Esophagus muscularis mucosa (tissue), 4 donors: ENCODE measurements around the gene PARVB. TPM values are rescaled to one million over a fixed set of nuclear protein-coding genes. Genes with fewer than 3 reads are reported as not detected.

ENCODE experiments used
- DNase-seq: peaks from one replicate; pipeline ENCODE4 v3.0.0-alpha.2; 2017; ENCODE audit errors: extremely low spot score
- H3K27ac ChIP-seq, 4 donors: fragments of 200-600 bp; sonication (generic); replicated peaks in 1 of 4; 1 replicate in 3 of 4; 2 replicates in 1 of 4; pipeline ENCODE4 v1.5.1; 2016 to 2019; ENCODE audit warnings: mild to moderate bottlenecking in 1 of 4
- H3K27me3 ChIP-seq, 4 donors: fragments of 200-600 bp; sonication (generic); one replicate each; pipeline versions ENCODE4 v1.5.1 to v1.6.0; 2016 to 2019
- H3K36me3 ChIP-seq, 4 donors: fragments of 200-600 bp; sonication (generic); one replicate each; pipeline ENCODE4 v1.5.1; 2016 to 2019
- H3K4me1 ChIP-seq, 4 donors: fragments of 200-600 bp; sonication (generic); one replicate each; pipeline ENCODE4 v1.5.1; 2016 to 2019
- H3K4me3 ChIP-seq, 4 donors: fragments of 200-600 bp; sonication (generic); 1 replicate in 2 of 4; 2 replicates in 2 of 4; pipeline ENCODE4 v1.5.1; 2016 to 2019; ENCODE audit warnings: mild to moderate bottlenecking in 4 of 4, moderate library complexity in 1 of 4
- H3K9me3 ChIP-seq, 4 donors: fragments of 200-600 bp; sonication (generic); 1 replicate in 3 of 4; 2 replicates in 1 of 4; pipeline ENCODE4 v1.5.1; 2016 to 2019
- EP300 ChIP-seq: sonication (generic); formaldehyde crosslinking; IDR thresholded peaks from one replicate; pipeline ENCODE4 v1.6.1; 2017; ENCODE audit warnings: antibody characterized with exemption
- POLR2A ChIP-seq: fragments of 450-650 bp; IDR thresholded peaks from one replicate; pipeline ENCODE4 v1.6.1; 2017; ENCODE audit warnings: antibody characterized with exemption, moderate library complexity, mild to moderate bottlenecking, low read depth
- POLR2AphosphoS5 ChIP-seq, 2 donors: sonication (generic); formaldehyde crosslinking; IDR thresholded peaks; one replicate each; pipeline ENCODE4 v1.6.1; 2017; ENCODE audit warnings: antibody characterized with exemption in 2 of 2
- WGBS: methylation state at CpG from one replicate; pipeline ENCODE4 v1.1.5; 2018; 5-methylcytosine and 5-hydroxymethylcytosine counted together
- intact Hi-C: fragments of 100-400 bp; cut with DNase I; formaldehyde crosslinking; loops from one replicate; pipeline ENCODE4 v1.15.1; 2023
- total RNA-seq, 4 donors: library from RNA; depleted of rRNA; stranded (reverse); fragments of >200 nt; gene quantifications; one replicate each; pipeline versions ENCODE4 v1.1.0 to v1.2.1, GENCODE V29; 2016
- TF ChIP-seq, protein P1 (sequence below), 3 experiments: fragments of 200-600 bp in 2 of 3; fragments of 450-650 bp in 1 of 3; sonication (generic) in 2 of 3; IDR thresholded peaks; one replicate each; pipeline ENCODE4 v1.5.1; 2017 to 2019; ENCODE audit warnings: antibody characterized with exemption in 3 of 3, mild to moderate bottlenecking in 2 of 3, moderate library complexity in 1 of 3

PARVB gene
- total RNA-seq, 4 donors from 2014 or later = 22.0 to 107 (median 45.5) TPM

DNA sequence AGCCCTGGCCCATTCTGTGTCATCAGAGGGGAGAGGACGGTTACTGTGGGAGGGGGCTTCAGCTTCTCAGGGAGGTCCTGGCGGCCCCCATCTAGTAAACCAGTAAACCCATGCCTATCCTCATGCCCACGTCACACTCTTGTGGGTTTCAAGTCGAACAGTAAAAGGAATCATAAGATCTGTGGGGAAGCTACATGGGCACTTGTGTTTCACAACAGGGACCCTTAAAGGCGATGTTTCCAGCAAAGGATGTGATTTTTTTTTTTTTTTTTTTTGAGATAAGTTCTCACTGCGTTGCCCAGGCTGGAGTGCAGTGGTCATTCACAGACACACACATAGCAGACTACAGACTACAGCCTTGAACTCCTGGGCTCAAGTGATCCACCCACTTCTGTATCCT is 147.5 kb downstream of the PARVB start:
- no peaks in the 10 kb centered on the region for H3K27me3 ChIP-seq
- H3K9me3 ChIP-seq = no peaks in the 10 kb centered on the region
- H3K4me3 ChIP-seq = no peak overlapping the region
- H3K27ac ChIP-seq = no peak overlapping the region
- no peaks in the 10 kb centered on the region for H3K4me1 ChIP-seq
- TF ChIP-seq EP300 (no peak), POLR2AphosphoS5 (IDR thresholded peaks at IDR 0.05) (no peak), POLR2A (no peak)
- TF ChIP-seq, protein P1, sequence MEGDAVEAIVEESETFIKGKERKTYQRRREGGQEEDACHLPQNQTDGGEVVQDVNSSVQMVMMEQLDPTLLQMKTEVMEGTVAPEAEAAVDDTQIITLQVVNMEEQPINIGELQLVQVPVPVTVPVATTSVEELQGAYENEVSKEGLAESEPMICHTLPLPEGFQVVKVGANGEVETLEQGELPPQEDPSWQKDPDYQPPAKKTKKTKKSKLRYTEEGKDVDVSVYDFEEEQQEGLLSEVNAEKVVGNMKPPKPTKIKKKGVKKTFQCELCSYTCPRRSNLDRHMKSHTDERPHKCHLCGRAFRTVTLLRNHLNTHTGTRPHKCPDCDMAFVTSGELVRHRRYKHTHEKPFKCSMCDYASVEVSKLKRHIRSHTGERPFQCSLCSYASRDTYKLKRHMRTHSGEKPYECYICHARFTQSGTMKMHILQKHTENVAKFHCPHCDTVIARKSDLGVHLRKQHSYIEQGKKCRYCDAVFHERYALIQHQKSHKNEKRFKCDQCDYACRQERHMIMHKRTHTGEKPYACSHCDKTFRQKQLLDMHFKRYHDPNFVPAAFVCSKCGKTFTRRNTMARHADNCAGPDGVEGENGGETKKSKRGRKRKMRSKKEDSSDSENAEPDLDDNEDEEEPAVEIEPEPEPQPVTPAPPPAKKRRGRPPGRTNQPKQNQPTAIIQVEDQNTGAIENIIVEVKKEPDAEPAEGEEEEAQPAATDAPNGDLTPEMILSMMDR (IDR thresholded peaks at IDR 0.05) = no peak
- no peak for DNase-seq
- intact Hi-C loops = no loop called here
- WGBS = 77% methylated on average over 6 of the region's 6 CpGs
- H3K36me3 ChIP-seq = peaks cover 0 to 44% (median 33%) of the 10 kb centered on the region in 4 donors

DNA sequence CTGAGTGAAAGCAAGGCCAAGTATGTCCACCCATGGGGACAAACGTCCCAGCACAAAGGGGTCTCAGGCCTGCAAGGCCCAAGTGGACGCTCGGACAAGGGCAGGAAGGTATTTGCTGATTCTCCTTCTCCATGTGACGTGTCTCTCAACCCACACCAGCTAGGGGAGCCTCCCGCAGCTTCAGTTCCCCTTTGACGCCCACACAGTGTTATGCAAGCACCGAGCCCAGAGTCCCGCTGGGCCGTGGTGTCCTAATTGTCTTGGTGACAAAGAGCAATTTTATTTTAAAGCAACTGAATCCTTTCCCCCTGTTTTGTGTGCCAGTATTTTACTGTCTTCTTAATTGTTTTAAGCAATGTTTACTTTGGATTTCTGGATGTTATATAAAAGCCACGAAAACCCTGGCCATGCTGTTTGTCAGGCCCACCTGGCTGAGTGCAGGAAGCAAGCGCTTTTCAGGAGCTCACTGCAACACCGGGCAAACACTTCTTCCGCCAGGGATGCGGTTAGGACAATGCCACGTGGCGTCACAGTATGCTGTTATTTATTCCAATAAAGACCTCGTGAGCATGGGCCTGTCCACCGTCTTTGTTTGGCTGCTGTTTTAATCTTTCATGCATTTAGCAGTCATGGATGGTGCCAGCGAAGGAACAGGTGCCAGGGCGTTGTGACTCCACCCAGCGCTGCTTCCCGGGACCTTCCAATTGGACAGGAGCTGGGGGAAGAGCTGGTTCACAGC is 148.4 kb downstream of the PARVB start:
- TF ChIP-seq POLR2A (no peak), POLR2AphosphoS5 (IDR thresholded peaks at IDR 0.05) (no peak), EP300 (no peak)
- TF ChIP-seq, protein P1 (IDR thresholded peaks at IDR 0.05) = no peak
- peak overlapping the region in 1 of 4 donors; percentile 9 for H3K27ac ChIP-seq
- H3K4me1 ChIP-seq = no peaks in the 10 kb centered on the region
- no peaks in the 10 kb centered on the region for H3K27me3 ChIP-seq
- peak; percentile 93 for DNase-seq
- WGBS = 64% methylated on average over 20 of the region's 22 CpGs
- H3K4me3 ChIP-seq = no peak overlapping the region
- H3K9me3 ChIP-seq = no peaks in the 10 kb centered on the region
- peaks cover 0 to 35% (median 26%) of the 10 kb centered on the region in 4 donors for H3K36me3 ChIP-seq
- intact Hi-C loops = no loop called here

DNA sequence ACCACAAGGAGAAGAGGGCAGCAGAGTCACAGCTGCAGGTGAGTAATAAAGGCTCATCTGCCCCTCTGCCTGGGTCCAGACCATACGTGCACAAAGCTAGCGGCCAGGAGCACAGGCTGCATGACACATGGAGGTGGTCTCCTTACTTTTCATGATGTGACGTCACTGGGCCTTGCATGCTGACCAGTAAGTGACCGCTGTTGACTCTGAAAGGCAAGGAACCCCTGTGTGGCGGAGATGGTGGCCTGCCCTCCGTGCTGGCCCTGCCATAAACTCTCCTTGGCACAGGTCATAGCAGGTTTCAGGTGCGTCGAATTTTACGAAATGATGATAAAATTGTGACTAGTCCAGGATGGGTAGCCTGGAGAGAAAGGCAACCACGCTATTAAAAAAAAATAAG is 149.1 kb downstream of the PARVB start:
- Histone ChIP-seq H3K9me3 (no peaks in the 10 kb centered on the region), H3K36me3 (peaks cover 0 to 29% (median 21%) of the 10 kb centered on the region in 4 donors), H3K27ac (peak overlapping the region in 1 of 4 donors; percentile 9), H3K4me3 (no peak overlapping the region), H3K4me1 (no peaks in the 10 kb centered on the region), H3K27me3 (no peaks in the 10 kb centered on the region)
- intact Hi-C loops = no loop called here
- TF ChIP-seq, protein P1 (IDR thresholded peaks at IDR 0.05) = no peak
- TF ChIP-seq POLR2AphosphoS5 (IDR thresholded peaks at IDR 0.05) (no peak), EP300 (no peak)
- DNase-seq = no peak
- 96% methylated on average over 8 of the region's 10 CpGs for WGBS

DNA sequence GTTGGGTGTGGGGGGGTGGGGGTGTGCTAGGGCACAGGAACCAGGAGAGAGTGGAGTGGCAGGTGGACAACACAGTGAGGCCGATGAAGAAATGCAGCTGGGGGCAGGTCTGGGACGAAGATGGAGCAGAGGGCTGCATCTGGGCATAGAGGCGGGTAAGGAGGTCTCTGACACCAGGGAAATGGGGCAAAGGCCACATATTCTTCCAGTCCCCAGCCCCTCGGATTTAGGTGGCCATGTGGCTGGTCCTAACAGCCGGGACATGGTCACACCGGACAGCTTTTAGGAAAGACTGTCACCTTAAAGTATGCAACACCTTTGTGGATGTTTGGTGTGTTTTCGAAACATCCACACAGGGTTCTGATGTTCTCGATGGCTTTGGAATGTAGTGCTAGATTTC is 151.6 kb downstream of the PARVB start:
- intact Hi-C loops = no loop called here
- H3K9me3 ChIP-seq = no peaks in the 10 kb centered on the region
- peaks cover 0 to 3% (median 0%) of the 10 kb centered on the region in 4 donors for H3K4me1 ChIP-seq
- DNase-seq = no peak
- no peaks in the 10 kb centered on the region for H3K27me3 ChIP-seq
- no peak for TF ChIP-seq EP300
- no peak for TF ChIP-seq POLR2AphosphoS5 (IDR thresholded peaks at IDR 0.05)
- TF ChIP-seq POLR2A = no peak
- TF ChIP-seq, protein P1 (IDR thresholded peaks at IDR 0.05) = no peak
- peaks cover 0 to 7% (median 1%) of the 10 kb centered on the region in 4 donors for H3K36me3 ChIP-seq
- no peak overlapping the region for H3K4me3 ChIP-seq
- 85% methylated on average over 8 of the region's 8 CpGs for WGBS
- H3K27ac ChIP-seq = no peak overlapping the region
